Middle frontal gyrus (tissue), 1 donor: Measurements from ENCODE around the gene PDE4C.

Experiments
- DNase-seq: peaks from one replicate; pipeline ENCODE4 v3.0.0-alpha.2; 2015; ENCODE audit warnings: low spot score; ENCODE audit errors: extremely low spot score

Gene PDE4C

GRCh38 chr19:18198374-18198773 is 27.9 kb downstream of the PDE4C start:
- DNase-seq, result no peak

- DNase-seq, result no peak
These were observed 28.3 kb downstream of the PDE4C start for GRCh38 chr19:18197941-18198340.

- DNase-seq, result no peak
These were observed 28.9 kb downstream of the PDE4C start for GRCh38 chr19:18197306-18197705.

GRCh38 chr19:18196511-18196845 is 29.8 kb downstream of the PDE4C start:
- DNase-seq, result no peak

GRCh38 chr19:18194554-18195238 is 31.5 kb downstream of the PDE4C start:
- no peak for DNase-seq

- DNase-seq, result no peak
These were observed 32.1 kb downstream of the PDE4C start for GRCh38 chr19:18194181-18194530.

- no peak for DNase-seq
These were observed 32.7 kb downstream of the PDE4C start for GRCh38 chr19:18193388-18194180.

GRCh38 chr19:18192673-18193387 is 33.4 kb downstream of the PDE4C start, which contains the start of gene MPV17L2:
MPV17L2 (plus strand) TSS chr19:18193218; CDS start chr19:18193282, 64 bp downstream.
- DNase-seq, result peak; percentile 99

GRCh38 chr19:18191640-18192062 is 34.6 kb downstream of the PDE4C start:
- DNase-seq, result no peak

- DNase-seq, result no peak
These were observed 36.0 kb downstream of the PDE4C start for GRCh38 chr19:18190278-18190677.

GRCh38 chr19:18185538-18185937 is 40.7 kb downstream of the PDE4C start:
- DNase-seq, result no peak

- DNase-seq, result no peak
These were observed 42.7 kb downstream of the PDE4C start for GRCh38 chr19:18183529-18183928.

- no peak for DNase-seq
These were observed 46.3 kb downstream of the PDE4C start for GRCh38 chr19:18179957-18180356.

GRCh38 chr19:18176367-18177310 is 49.6 kb downstream of the PDE4C start:
- DNase-seq, result no peak

GRCh38 chr19:18174983-18175382 is 51.3 kb downstream of the PDE4C start:
- no peak for DNase-seq
